ENCODE measurements around the gene CARMIL1.

- TF ChIP-seq CTCF (IDR thresholded peaks at IDR 0.05 in 8 of 11, conservative IDR thresholded peaks at IDR 0.05 in 3 of 11) (no peak), POLR2AphosphoS5 (IDR thresholded peaks at IDR 0.05) (no peak)
Measured at GRCh38 chr6:25492951-25493350, 213.8 kb downstream of the CARMIL1 start.

Measured in spleen (tissue), 7 donors.